DOHH2 (cell line): ENCODE measurements around the gene BDKRB2.

Experiments
- H3F3A ChIP-seq: fragments of 200-600 bp; sonication (generic), shearing (Covaris generic); 2 replicates; pipeline ENCODE4 v1.6.0; 2016; ENCODE audit warnings: antibody characterized with exemption, mild to moderate bottlenecking; ENCODE audit not compliant: control insufficient read depth, insufficient read depth
- H3K27ac ChIP-seq: fragments of 200-600 bp; sonication (generic); 2 replicates; pipeline ENCODE4 v1.5.1; 2014; ENCODE audit warnings: low read depth, mild to moderate bottlenecking, low read length, moderate library complexity
- H3K27me3 ChIP-seq: fragments of 200-600 bp; sonication (generic); 2 replicates; pipeline ENCODE4 v1.6.1; 2014; ENCODE audit warnings: mild to moderate bottlenecking, low read length, mixed read lengths; ENCODE audit not compliant: control insufficient read depth
- H3K36me3 ChIP-seq: fragments of 200-600 bp; sonication (generic); 2 replicates; pipeline ENCODE4 v1.6.1; 2014; ENCODE audit warnings: mild to moderate bottlenecking, low read length, moderate library complexity, mixed read lengths; ENCODE audit not compliant: control insufficient read depth
- H3K4me1 ChIP-seq: fragments of 200-600 bp; sonication (generic); 2 replicates; pipeline ENCODE4 v1.6.1; 2014; ENCODE audit warnings: mild to moderate bottlenecking, low read length, mixed read lengths; ENCODE audit not compliant: control insufficient read depth
- H3K4me2 ChIP-seq: fragments of 200-600 bp; sonication (generic); 2 replicates; pipeline ENCODE4 v1.6.0; 2014; ENCODE audit warnings: mild to moderate bottlenecking, low read length, moderate library complexity
- H3K4me3 ChIP-seq: fragments of 200-600 bp; sonication (generic); 2 replicates; pipeline ENCODE4 v1.5.1; 2014; ENCODE audit warnings: mild to moderate bottlenecking, low read length, mixed read lengths
- H3K79me2 ChIP-seq: fragments of 200-600 bp; sonication (generic); 2 replicates; pipeline ENCODE4 v1.6.1; 2014; ENCODE audit warnings: mild to moderate bottlenecking, low read length, mixed read lengths; ENCODE audit not compliant: control insufficient read depth
- H3K9me2 ChIP-seq: fragments of 200-600 bp; sonication (generic); replicated peaks from 2 replicates; pipeline ENCODE4 v1.6.1; 2014; ENCODE audit warnings: mild to moderate bottlenecking, low read length, mixed read lengths; ENCODE audit not compliant: control insufficient read depth
- H3K9me3 ChIP-seq: fragments of 200-600 bp; sonication (generic); 2 replicates; pipeline ENCODE4 v1.6.1; 2014; ENCODE audit warnings: antibody characterized with exemption, low read length, mixed read lengths; ENCODE audit not compliant: control insufficient read depth, insufficient read depth
- H4K20me1 ChIP-seq: fragments of 200-600 bp; sonication (generic); 2 replicates; pipeline ENCODE4 v1.6.0; 2014; ENCODE audit warnings: low read depth, mild to moderate bottlenecking, antibody characterized with exemption, low read length, moderate library complexity; ENCODE audit not compliant: control insufficient read depth, insufficient read depth
- CTCF ChIP-seq: fragments of 200-600 bp; sonication (generic); IDR thresholded peaks from one replicate; pipeline ENCODE4 v1.5.1; 2014; ENCODE audit warnings: antibody characterized with exemption, mild to moderate bottlenecking, low read depth, low read length; ENCODE audit not compliant: poor library complexity, severe bottlenecking
- EZH2phosphoT487 ChIP-seq: fragments of 200-600 bp; sonication (generic); IDR thresholded peaks from 2 replicates; pipeline ENCODE4 v1.6.1; 2017; ENCODE audit warnings: borderline replicate concordance, mild to moderate bottlenecking, antibody characterized with exemption, low read length, moderate library complexity, mixed read lengths

The BDKRB2 gene

GRCh38 chr14:96178461-96179321 lies 25.9 kb upstream of the BDKRB2 start:
- Histone ChIP-seq H3K4me1 (no peaks in the 10 kb centered on the region), H3F3A (no peaks in the 10 kb centered on the region), H4K20me1 (no peaks in the 10 kb centered on the region), H3K4me3 (no peak overlapping the region), H3K36me3 (no peaks in the 10 kb centered on the region), H3K4me2 (no peak overlapping the region), H3K27ac (no peak overlapping the region), H3K9me3 (no peaks in the 10 kb centered on the region), H3K27me3 (peaks cover 18% of the 10 kb centered on the region), H3K79me2 (no peaks in the 10 kb centered on the region), H3K9me2 (no peaks in the 10 kb centered on the region)
- no peak for TF ChIP-seq EZH2phosphoT487
- no peak for TF ChIP-seq CTCF

- Histone ChIP-seq H3K4me1 (no peaks in the 10 kb centered on the region), H3K27me3 (peaks cover 18% of the 10 kb centered on the region), H3K36me3 (no peaks in the 10 kb centered on the region), H3F3A (no peaks in the 10 kb centered on the region), H3K9me3 (no peaks in the 10 kb centered on the region), H3K9me2 (no peaks in the 10 kb centered on the region), H3K4me2 (no peak overlapping the region), H3K79me2 (no peaks in the 10 kb centered on the region), H3K4me3 (no peak overlapping the region), H3K27ac (no peak overlapping the region), H4K20me1 (no peaks in the 10 kb centered on the region)
- no peak for TF ChIP-seq EZH2phosphoT487
- no peak for TF ChIP-seq CTCF
Measured at GRCh38 chr14:96180043-96180874, 24.4 kb upstream of the BDKRB2 start.

GRCh38 chr14:96181186-96182056 lies 23.2 kb upstream of the BDKRB2 start:
- Histone ChIP-seq H3K9me2 (no peaks in the 10 kb centered on the region), H3K9me3 (no peaks in the 10 kb centered on the region), H3K4me2 (no peak overlapping the region), H3K27ac (no peak overlapping the region), H3K79me2 (no peaks in the 10 kb centered on the region), H4K20me1 (no peaks in the 10 kb centered on the region), H3K36me3 (no peaks in the 10 kb centered on the region), H3F3A (no peaks in the 10 kb centered on the region), H3K4me3 (no peak overlapping the region), H3K27me3 (peaks cover 18% of the 10 kb centered on the region), H3K4me1 (no peaks in the 10 kb centered on the region)
- TF ChIP-seq CTCF (no peak), EZH2phosphoT487 (no peak)
